ENCODE measurements around the gene QRSL1. TPM values are rescaled to one million over a fixed set of nuclear protein-coding genes. Genes with fewer than 3 reads are reported as not detected.
"Not testable (repeated sequence)": the region's sequence is repeated elsewhere in the genome, so short reads cannot be mapped to it uniquely, and the experiment has no call there.

The QRSL1 gene
- 17.7 and 18.9 TPM in 2 replicates for total RNA-seq

GRCh38 chr6:106629103-106629858, at the start of gene QRSL1, which contains the start of gene RTN4IP1:
QRSL1 (plus strand) TSS chr6:106629578; CDS start chr6:106629682, 104 bp downstream.
RTN4IP1 (minus strand) TSS chr6:106629498; CDS start chr6:106629021, 477 bp downstream.
- intact Hi-C loops (cut with micrococcal nuclease) = loop anchor here (1.0 to 5.0 kb wide), 5 partner anchors 16 to 483 kb away; partner anchors contain the start of gene ATG5

- intact Hi-C loops (cut with micrococcal nuclease) = no loop called here
Measured at GRCh38 chr6:106581468-106581867, 47.9 kb upstream of the QRSL1 start.

DNA sequence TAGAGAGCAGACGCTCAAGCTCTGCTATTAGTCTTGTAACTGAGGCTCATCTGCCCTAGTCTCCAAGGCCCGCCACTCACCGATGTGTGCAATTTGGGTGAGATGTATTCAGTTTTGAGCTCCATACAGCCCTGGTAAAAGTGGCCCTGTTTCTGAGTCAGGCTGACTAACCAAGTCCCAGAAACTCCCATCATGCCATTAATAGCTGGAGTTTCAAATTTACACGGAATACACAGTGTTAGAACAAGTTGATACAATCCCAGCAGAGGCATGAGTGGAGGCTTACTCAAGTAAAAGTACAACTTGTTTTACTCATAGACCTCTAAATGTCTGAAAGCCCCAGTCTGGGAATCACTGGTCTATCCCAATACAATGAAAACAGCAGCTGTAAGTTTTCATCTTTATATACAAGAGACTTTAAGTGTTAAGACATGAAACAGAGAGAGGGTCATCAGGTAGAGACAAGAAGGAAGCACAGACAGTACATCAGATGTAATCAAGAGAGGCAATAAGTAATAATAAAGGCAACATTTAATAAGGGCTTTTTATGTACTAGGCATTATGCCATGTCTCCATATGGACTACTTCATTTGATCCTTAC, 42.5 kb upstream of the QRSL1 start:
- intact Hi-C loops (cut with micrococcal nuclease) = no loop called here

GRCh38 chr6:106588937-106589336, 40.4 kb upstream of the QRSL1 start:
- intact Hi-C loops (cut with micrococcal nuclease) = not testable (repeated sequence)

- intact Hi-C loops (cut with micrococcal nuclease) = no loop called here
Measured at GRCh38 chr6:106591111-106591825, 38.1 kb upstream of the QRSL1 start.

DNA sequence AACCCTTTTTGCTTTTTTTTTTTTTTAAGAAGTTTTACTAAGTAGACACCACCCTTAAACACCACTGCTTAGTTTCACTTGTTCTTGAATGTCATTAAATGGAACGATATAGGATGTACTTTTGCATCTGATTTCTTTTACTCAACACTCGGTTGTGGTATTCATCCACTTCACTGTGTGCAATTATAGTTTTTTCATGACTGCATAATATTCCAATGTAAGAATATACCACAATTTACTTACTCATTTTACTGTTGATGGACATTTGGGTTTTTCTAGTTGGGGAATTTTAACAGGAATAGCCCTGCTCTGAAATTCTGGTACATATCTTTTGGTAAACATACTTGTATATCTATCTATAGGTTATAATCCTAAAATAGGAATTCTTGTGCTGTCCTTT, 29.9 kb upstream of the QRSL1 start:
- intact Hi-C loops (cut with micrococcal nuclease) = no loop called here

DNA sequence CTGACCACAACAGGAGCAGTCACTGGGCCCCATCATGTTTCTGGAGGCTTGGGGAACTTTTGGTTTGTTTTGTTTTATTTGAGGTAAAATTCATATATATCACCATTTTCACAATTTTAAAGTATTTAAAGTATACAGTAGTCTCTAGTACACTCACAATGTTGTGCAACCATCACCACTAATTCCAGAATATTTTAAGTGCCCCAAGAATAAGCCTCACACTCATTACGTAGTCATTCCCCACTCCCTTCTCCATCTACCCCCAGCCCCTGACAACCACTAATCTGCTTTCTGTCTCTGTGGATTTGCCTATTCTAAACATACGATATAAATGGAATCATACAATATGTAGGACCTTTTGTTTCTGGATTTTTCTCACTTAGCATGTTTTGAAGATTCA, 29.0 kb upstream of the QRSL1 start:
- intact Hi-C loops (cut with micrococcal nuclease) = no loop called here

DNA sequence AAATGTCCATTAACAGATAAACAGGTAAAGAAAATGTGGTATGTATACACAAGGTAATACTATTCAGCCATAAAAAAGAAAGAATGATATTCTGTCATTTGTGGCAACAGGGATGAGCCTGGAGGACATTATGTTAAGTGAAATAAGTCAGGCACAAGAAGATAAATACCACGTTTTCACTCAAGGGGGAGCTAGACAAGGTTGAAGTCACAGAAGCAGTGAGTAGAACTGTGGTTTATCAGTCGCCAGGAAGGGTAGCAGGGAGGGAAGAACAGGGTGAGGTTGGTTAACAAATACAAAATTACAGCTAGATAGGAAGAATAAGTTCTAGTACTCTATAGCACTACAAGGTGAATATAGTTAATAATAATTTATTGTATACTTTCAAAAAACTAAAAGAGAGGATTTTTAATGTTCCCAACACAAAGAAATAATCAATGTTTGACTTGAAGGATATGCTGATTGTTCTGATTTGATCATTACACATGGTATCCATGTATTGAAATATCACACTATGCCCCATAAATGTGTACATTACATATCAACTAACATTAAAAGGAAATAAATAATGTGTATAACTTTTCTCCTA, 21.2 kb upstream of the QRSL1 start:
- intact Hi-C loops (cut with micrococcal nuclease) = loop anchor here (1.0 to 5.0 kb wide), 3 partner anchors 21 to 389 kb away; partner anchors contain the start of genes QRSL1 and RTN4IP1

- intact Hi-C loops (cut with micrococcal nuclease) = loop anchor here (5.0 kb wide), 1 partner anchor 388 kb away; no protein-coding TSS in a partner anchor
Measured at GRCh38 chr6:106609699-106610098, 19.7 kb upstream of the QRSL1 start.

DNA sequence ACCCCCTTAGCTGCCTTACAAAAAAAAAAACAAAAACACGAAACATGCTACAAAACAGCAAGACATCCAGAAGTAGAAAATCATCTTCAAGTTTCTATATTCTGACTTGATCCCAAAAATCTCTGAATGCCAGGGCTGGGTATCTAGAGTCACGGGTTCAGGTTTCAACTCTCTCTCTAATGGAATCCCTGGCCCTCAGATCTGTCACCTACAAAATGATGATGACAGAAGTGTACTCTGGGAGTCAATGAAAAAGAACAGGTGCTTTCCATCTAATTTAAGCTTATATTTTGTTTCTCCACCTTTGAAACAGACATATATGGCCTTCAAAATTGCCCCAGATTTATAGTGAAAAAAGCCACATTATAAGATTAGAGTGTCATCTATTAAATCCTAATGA, 18.3 kb upstream of the QRSL1 start:
- intact Hi-C loops (cut with micrococcal nuclease) = no loop called here

GRCh38 chr6:106612671-106613416, 16.5 kb upstream of the QRSL1 start:
- intact Hi-C loops (cut with micrococcal nuclease) = loop anchor here (1.0 to 2.0 kb wide), 2 partner anchors 16 to 92 kb away; partner anchors contain the start of genes QRSL1 and RTN4IP1

- intact Hi-C loops (cut with micrococcal nuclease) = loop anchor here (1.0 to 2.0 kb wide), 2 partner anchors 16 to 93 kb away; partner anchors contain the start of genes QRSL1 and RTN4IP1
Measured at GRCh38 chr6:106613590-106613989, 15.8 kb upstream of the QRSL1 start.

- intact Hi-C loops (cut with micrococcal nuclease) = no loop called here
Measured at GRCh38 chr6:106614166-106614565, 15.2 kb upstream of the QRSL1 start.

GRCh38 chr6:106614592-106615257, 14.7 kb upstream of the QRSL1 start:
- intact Hi-C loops (cut with micrococcal nuclease) = no loop called here

DNA sequence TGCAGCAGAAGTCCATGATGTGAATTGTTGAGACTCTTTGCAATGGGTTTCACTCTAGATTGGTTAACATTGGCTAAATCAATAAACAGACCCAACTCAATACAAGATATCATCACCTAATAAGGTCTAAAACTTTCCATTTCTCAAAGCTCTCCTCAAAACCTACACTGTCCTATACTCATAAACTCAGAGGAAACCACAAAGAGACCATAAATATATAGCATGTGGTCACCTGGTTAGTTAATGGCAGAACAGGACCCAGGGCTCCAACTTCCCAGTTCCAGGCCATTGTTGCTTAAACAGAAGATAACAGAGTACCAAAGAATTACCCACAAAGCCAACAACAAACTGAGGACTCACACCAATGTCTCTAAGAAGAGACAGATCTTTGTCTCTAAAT, 12.1 kb upstream of the QRSL1 start:
- intact Hi-C loops (cut with micrococcal nuclease) = no loop called here

- intact Hi-C loops (cut with micrococcal nuclease) = no loop called here
Measured at GRCh38 chr6:106617857-106618256, 11.5 kb upstream of the QRSL1 start.

DNA sequence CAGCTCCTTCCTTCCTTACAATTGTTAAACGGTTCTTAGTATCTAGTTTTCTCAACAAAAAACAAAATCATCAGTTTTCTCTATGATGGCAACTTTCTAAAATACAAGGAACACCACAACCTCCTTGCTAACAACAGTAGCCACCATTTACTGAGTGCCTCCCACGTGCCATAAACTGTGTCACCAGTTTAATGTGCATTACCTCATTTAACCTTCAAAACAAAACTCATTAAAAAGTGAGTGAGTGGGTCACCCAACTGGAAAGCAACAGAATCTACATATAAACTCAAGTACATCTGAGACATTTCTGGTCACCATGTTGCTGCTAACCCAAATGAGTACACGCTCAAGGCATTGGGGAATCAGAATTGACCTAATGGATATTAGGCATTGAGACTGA, 11.1 kb upstream of the QRSL1 start:
- intact Hi-C loops (cut with micrococcal nuclease) = no loop called here

GRCh38 chr6:106619223-106619622, 10.2 kb upstream of the QRSL1 start:
- intact Hi-C loops (cut with micrococcal nuclease) = no loop called here

DNA sequence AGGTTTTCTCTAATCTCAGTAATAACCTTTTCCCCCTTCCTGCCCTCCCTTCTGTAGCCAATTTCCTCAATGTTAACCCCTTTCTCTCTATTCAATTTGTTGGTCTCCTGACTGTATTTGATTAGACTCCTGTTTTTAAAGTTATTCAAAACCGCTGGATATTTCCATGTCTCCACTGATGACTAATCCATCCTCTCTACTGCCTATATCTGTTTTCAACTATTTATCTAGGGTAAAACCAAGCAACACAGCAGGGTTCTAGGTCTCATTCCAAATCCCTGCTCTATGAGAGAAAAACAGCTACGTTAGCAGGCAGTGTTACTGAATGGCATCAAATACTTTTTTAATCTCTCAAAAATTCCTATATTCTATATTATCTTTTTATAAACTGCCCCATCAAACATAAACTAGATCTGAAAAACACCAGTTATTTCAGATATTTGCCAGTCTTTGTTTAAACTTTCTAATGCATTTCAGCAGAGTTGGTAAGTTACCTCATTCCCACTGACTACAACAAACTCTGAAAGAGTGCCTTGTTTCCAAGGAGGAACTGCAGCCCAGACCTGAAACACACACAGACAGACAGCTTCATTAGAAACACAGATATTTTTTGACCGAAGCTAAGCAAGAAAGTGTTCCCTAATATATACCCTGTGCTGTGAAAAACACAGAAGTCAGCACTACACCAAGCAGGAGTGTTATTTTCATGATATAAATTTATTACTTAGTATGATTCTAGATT, 8.3 kb upstream of the QRSL1 start:
- intact Hi-C loops (cut with micrococcal nuclease) = no loop called here

Data from T-helper 2 cell treated with Interferon-gamma antibody and Interleukin-4, amounts not matched to agents 100 ng/mL and 5 ng/mL, for 36 hours (primary cell).